Mesangial cell (primary cell): ENCODE results near the gene CNTD1. TPM values are rescaled to one million over a fixed set of nuclear protein-coding genes. Genes with fewer than 3 reads are reported as not detected.

Experiments
- total RNA-seq: library from RNA; depleted of rRNA; stranded (reverse); fragments of >200 nt; gene quantifications from 2 replicates; pipeline ENCODE4 v1.2.3, GENCODE V29; 2015

CNTD1 gene, protein sequence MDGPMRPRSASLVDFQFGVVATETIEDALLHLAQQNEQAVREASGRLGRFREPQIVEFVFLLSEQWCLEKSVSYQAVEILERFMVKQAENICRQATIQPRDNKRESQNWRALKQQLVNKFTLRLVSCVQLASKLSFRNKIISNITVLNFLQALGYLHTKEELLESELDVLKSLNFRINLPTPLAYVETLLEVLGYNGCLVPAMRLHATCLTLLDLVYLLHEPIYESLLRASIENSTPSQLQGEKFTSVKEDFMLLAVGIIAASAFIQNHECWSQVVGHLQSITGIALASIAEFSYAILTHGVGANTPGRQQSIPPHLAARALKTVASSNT
- total RNA-seq: not detected in 2 replicates

DNA sequence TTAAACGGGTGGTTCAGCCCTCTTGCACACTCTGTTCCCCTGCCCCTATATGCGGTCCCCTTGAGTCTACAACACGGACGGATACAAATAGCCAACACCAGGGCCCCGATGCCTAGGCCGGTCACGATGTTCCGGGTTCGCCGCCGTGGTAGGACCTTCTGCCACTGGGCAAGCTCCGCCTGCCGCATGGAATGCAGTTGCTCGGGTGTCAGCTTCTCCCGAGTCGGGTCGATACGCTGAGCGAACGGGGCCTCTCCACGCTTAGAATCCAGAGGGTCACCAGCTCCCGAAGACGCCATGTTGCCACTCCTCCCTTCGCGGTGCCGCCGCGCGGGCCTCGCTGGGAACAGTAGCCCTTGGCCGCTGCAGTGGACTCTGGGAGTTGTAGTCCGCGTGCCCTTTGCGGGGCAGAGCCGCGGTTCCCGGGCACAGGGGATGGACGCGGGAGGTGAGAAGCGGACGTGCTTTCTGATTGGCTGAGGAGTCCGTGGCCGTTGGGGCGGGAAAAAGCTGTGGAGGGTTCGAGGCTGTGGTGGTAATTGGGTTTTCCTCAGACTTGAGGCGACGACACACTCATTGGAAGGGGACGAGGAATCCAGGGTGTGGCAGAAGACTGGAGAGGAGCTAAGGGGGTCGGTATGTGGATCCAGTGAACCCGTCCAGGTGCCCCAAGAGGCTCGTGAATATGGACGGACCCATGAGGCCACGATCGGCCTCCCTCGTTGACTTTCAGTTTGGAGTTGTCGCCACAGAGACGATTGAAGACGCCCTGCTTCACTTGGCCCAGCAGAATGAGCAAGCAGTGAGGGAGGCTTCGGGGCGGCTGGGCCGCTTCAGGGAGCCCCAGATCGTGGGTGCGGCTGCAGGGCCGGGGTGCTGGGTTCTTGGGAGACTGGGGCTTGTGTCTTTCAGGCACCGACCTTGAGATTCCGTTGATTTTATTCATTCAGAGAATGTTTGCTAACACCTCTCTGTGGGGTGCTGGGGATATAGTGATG is at the start of gene CNTD1, which contains the start of gene COA3:
Gene CNTD1 (plus strand): TSS at position 479 of the 998 bp plus-strand sequence. CDS start 207 bp downstream, at position 686.
Gene COA3 (minus strand): TSS at position 322 of the 998 bp plus-strand sequence. CDS start 23 bp downstream, at position 299.

GRCh38 chr17:42760652-42761581 is 37.7 kb upstream of the CNTD1 start, which contains the start of gene RAMP2:
Gene RAMP2 (plus strand): TSS chr17:42761227. CDS start chr17:42761262, 35 bp downstream.

DNA sequence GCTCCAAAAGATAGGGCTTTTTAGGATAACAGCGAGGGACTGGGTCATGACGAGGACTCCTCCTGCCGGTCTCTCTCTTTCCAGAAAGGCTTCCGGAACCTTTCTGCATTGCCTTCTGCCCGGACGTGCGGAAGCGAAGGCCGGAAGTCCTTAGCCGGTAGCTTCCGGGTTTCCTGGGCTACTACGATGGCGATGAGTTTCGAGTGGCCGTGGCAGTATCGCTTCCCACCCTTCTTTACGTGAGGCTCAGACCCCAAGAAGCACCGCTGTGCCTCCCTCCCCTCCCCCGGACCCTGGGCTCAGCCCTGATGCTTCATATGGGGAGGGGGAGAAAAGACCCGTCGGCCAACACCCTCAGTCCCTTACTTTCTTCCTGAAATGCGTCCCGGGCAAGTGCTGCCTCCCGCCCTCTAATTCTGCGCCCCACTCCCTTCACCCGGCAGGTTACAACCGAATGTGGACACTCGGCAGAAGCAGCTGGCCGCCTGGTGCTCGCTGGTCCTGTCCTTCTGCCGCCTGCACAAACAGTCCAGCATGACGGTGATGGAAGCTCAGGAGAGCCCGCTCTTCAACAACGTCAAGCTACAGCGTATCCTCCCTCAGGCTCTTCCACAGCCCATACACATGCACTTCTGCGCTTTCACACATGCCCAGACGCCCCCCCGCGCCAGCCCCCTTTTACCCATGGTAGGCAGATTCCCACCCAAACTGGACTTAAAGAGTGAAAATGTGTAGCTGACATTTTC is 25.2 kb upstream of the CNTD1 start, which contains the start of gene VPS25:
Gene VPS25 (plus strand): TSS at position 160 of the 746 bp plus-strand sequence. CDS start 27 bp downstream, at position 187.

GRCh38 chr17:42779936-42780850 is 18.5 kb upstream of the CNTD1 start, which contains the start of gene WNK4:
Gene WNK4 (plus strand): TSS chr17:42780610. CDS start chr17:42780699, 89 bp downstream.

GRCh38 chr17:42832934-42833766 is 34.5 kb downstream of the CNTD1 start, which contains the start of gene PSME3:
Gene PSME3 (plus strand): TSS chr17:42833397. CDS start chr17:42833632, 235 bp downstream.

GRCh38 chr17:42844271-42844670 is 45.6 kb downstream of the CNTD1 start, which contains the start of gene AOC2:
Gene AOC2 (plus strand): TSS chr17:42844580. CDS start chr17:42844627, 47 bp downstream.

GRCh38 chr17:42850954-42851353 is 52.3 kb downstream of the CNTD1 start, which contains the start of gene AOC3:
Gene AOC3 (plus strand): TSS chr17:42851199. CDS start chr17:42851344, 145 bp downstream.

Other genes with a start within 250 kb of the CNTD1 start
- gene HSD17B1, start 245.9 kb upstream of the CNTD1 start, total RNA-seq: 1.1 and 4.4 TPM in 2 replicates
- gene COASY, start 236.7 kb upstream of the CNTD1 start, total RNA-seq: 44.5 and 55.6 TPM in 2 replicates
- gene MLX, start 231.8 kb upstream of the CNTD1 start, total RNA-seq: 26.2 and 27.4 TPM in 2 replicates
- gene PSMC3IP, start 221.1 kb upstream of the CNTD1 start, total RNA-seq: 2.2 and 13.2 TPM in 2 replicates
- gene RETREG3, start 189.5 kb upstream of the CNTD1 start, total RNA-seq: 40.9 and 65.5 TPM in 2 replicates
- 56.2 and 201 TPM in 2 replicates for gene TUBG1, start 189.2 kb upstream of the CNTD1 start, total RNA-seq
- 17.1 and 18.9 TPM in 2 replicates for gene TUBG2, start 139.6 kb upstream of the CNTD1 start, total RNA-seq
- gene PLEKHH3, start 121.9 kb upstream of the CNTD1 start, total RNA-seq: 15.8 and 22.2 TPM in 2 replicates
- gene CCR10, start 117.0 kb upstream of the CNTD1 start, total RNA-seq: 5.4 and 13.8 TPM in 2 replicates
- gene CNTNAP1, start 116.3 kb upstream of the CNTD1 start, total RNA-seq: 9.8 and 15.8 TPM in 2 replicates
- 5.2 and 15.0 TPM in 2 replicates for gene EZH1, start 53.8 kb upstream of the CNTD1 start, total RNA-seq
- gene RAMP2, start 37.6 kb upstream of the CNTD1 start, total RNA-seq: 5.1 TPM in 2 replicates
- 123 and 129 TPM in 2 replicates for gene VPS25, start 25.4 kb upstream of the CNTD1 start, total RNA-seq
- gene WNK4, start 18.3 kb upstream of the CNTD1 start, total RNA-seq: 4.8 and 6.7 TPM in 2 replicates
- gene COA3, start 157 bp upstream of the CNTD1 start, total RNA-seq: 73.0 and 80.6 TPM in 2 replicates
- gene BECN1, start 25.4 kb downstream of the CNTD1 start, total RNA-seq: 103 and 170 TPM in 2 replicates
- 77.8 and 137 TPM in 2 replicates for gene PSME3, start 34.5 kb downstream of the CNTD1 start, total RNA-seq
- 0.65 and 0.89 TPM in 2 replicates for gene AOC2, start 45.7 kb downstream of the CNTD1 start, total RNA-seq
- gene AOC3, start 52.3 kb downstream of the CNTD1 start, total RNA-seq: 0.38 TPM in 1 of 2 replicates, not detected in the other
- not detected in 2 replicates for gene G6PC1, start 101.9 kb downstream of the CNTD1 start, total RNA-seq
- 22.8 and 30.0 TPM in 2 replicates for gene AARSD1, start 165.6 kb downstream of the CNTD1 start, total RNA-seq
- gene PTGES3L, start 181.2 kb downstream of the CNTD1 start, total RNA-seq: 1.3 and 2.9 TPM in 2 replicates
- 6.4 and 9.0 TPM in 2 replicates for gene RUNDC1, start 181.7 kb downstream of the CNTD1 start, total RNA-seq
- 1,263 and 1,290 TPM in 2 replicates for gene RPL27, start 199.6 kb downstream of the CNTD1 start, total RNA-seq
- gene IFI35, start 207.9 kb downstream of the CNTD1 start, total RNA-seq: 14.8 and 42.2 TPM in 2 replicates
- 162 and 328 TPM in 2 replicates for gene VAT1, start 223.5 kb downstream of the CNTD1 start, total RNA-seq
- 0.33 and 1.0 TPM in 2 replicates for gene RND2, start 226.4 kb downstream of the CNTD1 start, total RNA-seq